Spleen (tissue), 11 donors: ENCODE results near the gene WFDC5. TPM values are rescaled to one million over a fixed set of nuclear protein-coding genes. Genes with fewer than 3 reads are reported as not detected.
A peak's percentile ranks its signal among the peaks of the same experiment; 100 is the strongest.

Experiments
- DNase-seq: peaks from one replicate; pipeline ENCODE4 v3.0.0-alpha.2; 2020
- H3K27ac ChIP-seq, 8 donors: fragments of 200-600 bp; sonication (generic) in 7 of 8; 1 replicate in 4 of 8; 2 replicates in 4 of 8; pipeline versions ENCODE4 v1.5.0 to v1.8.0; 2016 to 2021; ENCODE audit warnings: inconsistent platforms in 4 of 8, mild to moderate bottlenecking in 4 of 8, moderate library complexity in 1 of 8
- H3K27me3 ChIP-seq, 7 donors: fragments of 200-600 bp; sonication (generic) in 6 of 7; replicated peaks in 1 of 7; 1 replicate in 4 of 7; 2 replicates in 3 of 7; pipeline versions ENCODE4 v1.5.0 to v1.8.0; 2016 to 2021; ENCODE audit warnings: inconsistent platforms in 3 of 7, mild to moderate bottlenecking in 1 of 7
- H3K36me3 ChIP-seq, 6 donors: fragments of 200-600 bp; sonication (generic) in 5 of 6; 1 replicate in 4 of 6; 2 replicates in 2 of 6; pipeline versions ENCODE4 v1.5.0 to v1.8.0; 2016 to 2021; ENCODE audit warnings: inconsistent platforms in 2 of 6
- H3K4me1 ChIP-seq, 6 donors: fragments of 200-600 bp; sonication (generic) in 5 of 6; 1 replicate in 3 of 6; 2 replicates in 3 of 6; pipeline versions ENCODE4 v1.5.0 to v1.8.0; 2016 to 2021; ENCODE audit warnings: inconsistent platforms in 3 of 6
- H3K4me3 ChIP-seq, 8 donors: fragments of 200-600 bp; sonication (generic) in 7 of 8; 1 replicate in 4 of 8; 2 replicates in 4 of 8; pipeline versions ENCODE4 v1.5.0 to v1.8.0; 2016 to 2021; ENCODE audit warnings: inconsistent platforms in 4 of 8, mild to moderate bottlenecking in 4 of 8, moderate library complexity in 2 of 8
- H3K9me3 ChIP-seq, 8 donors: fragments of 200-600 bp; sonication (generic) in 7 of 8; 1 replicate in 4 of 8; 2 replicates in 4 of 8; pipeline versions ENCODE4 v1.5.0 to v1.8.0; 2016 to 2021; ENCODE audit warnings: inconsistent platforms in 4 of 8
- POLR2A ChIP-seq, 3 donors: fragments of 450-650 bp; IDR thresholded peaks; one replicate each; pipeline ENCODE4 v1.5.1; 2017; ENCODE audit warnings: antibody characterized with exemption in 3 of 3, mild to moderate bottlenecking in 1 of 3
- POLR2AphosphoS5 ChIP-seq, 3 donors: sonication (generic); formaldehyde crosslinking; IDR thresholded peaks; one replicate each; pipeline ENCODE4 v1.5.1; 2017; ENCODE audit warnings: antibody characterized with exemption in 3 of 3
- WGBS, 5 donors: extraction: QIAGEN DNeasy Blood & Tissue Kit in 3 of 5; methylation state at CpG; one replicate each; pipeline versions ENCODE4 v1.1.5 to v1.1.7; 2013 to 2018; 5-methylcytosine and 5-hydroxymethylcytosine counted together
- intact Hi-C: fragments of 100-400 bp; cut with DNase I; formaldehyde crosslinking; loops from one replicate; pipeline ENCODE4 v1.15.0; 2023; ENCODE audit warnings: low total_unique reads
- polyA plus RNA-seq, 3 donors: library from polyadenylated mRNA; stranded (reverse); fragments of 200-250 nt; gene quantifications; one replicate each; pipeline ENCODE4 v1.2.1, GENCODE V29; 2013
- total RNA-seq, 7 donors: library from RNA; depleted of rRNA in 3 of 7; stranded (reverse); fragments of >200 nt in 3 of 7; fragmentation: NEBNext Ultra II Directional in 4 of 7; extraction: Animal tissue kit (Norgen Biotek cat#: 25700) in 4 of 7; gene quantifications; one replicate each; pipeline versions ENCODE4 v1.1.0 to v1.2.1, GENCODE V29; 2016 to 2021
- TF ChIP-seq, protein P1 (sequence below), 11 experiments: fragments of 200-600 bp in 7 of 11; fragments of 450-650 bp in 4 of 11; sonication (generic) in 4 of 11; IDR thresholded peaks in 8 of 11; conservative IDR thresholded peaks in 3 of 11; 1 replicate in 7 of 11; 2 replicates in 4 of 11; pipeline versions ENCODE4 v1.4.0 to v1.8.0; 2016 to 2021; ENCODE audit warnings: antibody characterized with exemption in 11 of 11, inconsistent platforms in 4 of 11, mild to moderate bottlenecking in 1 of 11
- donor health status: healthy with polysubstance abuse.
- donor health status: DM: no; HTN: no; CAD: no; lungs with moderate emphysema.
- donor health status: DM: no; HTN: no; CAD: no.
- donor health status: Bipolar disorder and iron deficiency.
- donor health status: healthy.
- donor health status: DM: no; HTN: no; CAD: no.
- donor health status: DM: yes; HTN: yes; CAD: no.

WFDC5 gene
- total and polyA plus RNA-seq, 10 donors = not detected

GRCh38 chr20:45104786-45105185 is 10.2 kb downstream of the WFDC5 start:
- H3K9me3 ChIP-seq = no peaks in the 10 kb centered on the region
- TF ChIP-seq POLR2A (IDR thresholded peaks at IDR 0.05) (no peak), POLR2AphosphoS5 (IDR thresholded peaks at IDR 0.05) (no peak)
- TF ChIP-seq, protein P1, sequence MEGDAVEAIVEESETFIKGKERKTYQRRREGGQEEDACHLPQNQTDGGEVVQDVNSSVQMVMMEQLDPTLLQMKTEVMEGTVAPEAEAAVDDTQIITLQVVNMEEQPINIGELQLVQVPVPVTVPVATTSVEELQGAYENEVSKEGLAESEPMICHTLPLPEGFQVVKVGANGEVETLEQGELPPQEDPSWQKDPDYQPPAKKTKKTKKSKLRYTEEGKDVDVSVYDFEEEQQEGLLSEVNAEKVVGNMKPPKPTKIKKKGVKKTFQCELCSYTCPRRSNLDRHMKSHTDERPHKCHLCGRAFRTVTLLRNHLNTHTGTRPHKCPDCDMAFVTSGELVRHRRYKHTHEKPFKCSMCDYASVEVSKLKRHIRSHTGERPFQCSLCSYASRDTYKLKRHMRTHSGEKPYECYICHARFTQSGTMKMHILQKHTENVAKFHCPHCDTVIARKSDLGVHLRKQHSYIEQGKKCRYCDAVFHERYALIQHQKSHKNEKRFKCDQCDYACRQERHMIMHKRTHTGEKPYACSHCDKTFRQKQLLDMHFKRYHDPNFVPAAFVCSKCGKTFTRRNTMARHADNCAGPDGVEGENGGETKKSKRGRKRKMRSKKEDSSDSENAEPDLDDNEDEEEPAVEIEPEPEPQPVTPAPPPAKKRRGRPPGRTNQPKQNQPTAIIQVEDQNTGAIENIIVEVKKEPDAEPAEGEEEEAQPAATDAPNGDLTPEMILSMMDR (IDR thresholded peaks at IDR 0.05 in 8 of 11, conservative IDR thresholded peaks at IDR 0.05 in 3 of 11) = no peak
- DNase-seq = no peak
- 58 to 80% (median 73%) methylated on average over 5 of the region's 5 CpGs for WGBS, 5 donors
- no peak overlapping the region for H3K4me3 ChIP-seq
- H3K27ac ChIP-seq = no peak overlapping the region
- H3K27me3 ChIP-seq = peaks cover 0 to 61% (median 15%) of the 10 kb centered on the region in 7 donors
- intact Hi-C loops = no loop called here
- no peaks in the 10 kb centered on the region for H3K36me3 ChIP-seq
- H3K4me1 ChIP-seq = peaks cover 0 to 11% (median 6%) of the 10 kb centered on the region in 6 donors

DNA sequence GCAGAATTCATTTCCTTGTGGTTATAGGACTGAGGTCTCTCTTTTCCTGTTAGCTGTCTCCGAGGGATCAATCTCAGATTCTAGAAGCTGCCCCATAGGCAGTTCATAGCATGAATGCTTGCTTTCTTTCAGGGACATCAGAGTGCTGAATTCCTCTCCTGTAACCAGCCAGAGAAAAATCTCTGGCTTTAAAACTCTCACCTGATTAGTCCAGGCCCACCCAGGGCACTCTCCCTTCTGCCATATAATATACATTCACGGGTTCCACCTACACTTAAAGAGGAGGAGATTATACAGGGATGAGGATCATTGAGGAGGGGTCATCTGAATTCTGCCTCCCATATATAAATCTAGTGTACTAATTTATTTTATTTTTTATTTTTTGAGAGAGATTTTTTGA is 11.9 kb downstream of the WFDC5 start:
- H3K27me3 ChIP-seq = peaks cover 1 to 71% (median 33%) of the 10 kb centered on the region in 7 donors
- intact Hi-C loops = no loop called here
- WGBS, 5 donors = 40 to 55% (median 51%) methylated on average over 2 of the region's 2 CpGs

DNA sequence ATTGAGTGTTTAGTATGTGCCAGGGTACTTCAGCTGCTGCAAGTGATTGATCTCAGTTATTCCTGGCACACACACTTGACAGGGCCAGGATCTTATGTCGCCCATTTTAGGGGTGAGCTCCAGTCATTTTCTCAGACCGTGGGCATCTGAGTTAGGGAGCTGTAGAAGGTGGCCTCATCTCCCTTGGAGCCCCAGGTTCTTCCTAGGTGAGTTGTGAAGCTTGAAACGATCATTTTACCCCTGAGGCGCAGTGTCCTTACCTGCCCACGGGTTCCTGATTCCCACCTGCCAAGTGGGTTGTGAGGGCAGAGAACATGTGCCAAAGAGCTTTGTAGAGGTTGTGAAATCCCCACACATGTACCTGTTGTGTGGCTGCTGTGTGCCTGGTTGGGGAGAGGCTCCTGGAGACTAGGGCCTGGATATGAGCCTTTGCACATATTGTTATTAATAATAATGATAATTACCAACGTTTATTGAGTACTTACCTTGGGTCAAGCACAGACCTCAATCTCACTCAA is 13.6 kb downstream of the WFDC5 start:
- DNase-seq = no peak
- H3K9me3 ChIP-seq = no peaks in the 10 kb centered on the region
- WGBS, 5 donors = 72 to 84% (median 78%) methylated on average over 6 of the region's 6 CpGs
- H3K27me3 ChIP-seq = peaks cover 4 to 73% (median 48%) of the 10 kb centered on the region in 7 donors
- H3K4me3 ChIP-seq = no peak overlapping the region
- TF ChIP-seq POLR2A (IDR thresholded peaks at IDR 0.05) = no peak
- peaks cover 10 to 30% (median 19%) of the 10 kb centered on the region in 6 donors for H3K4me1 ChIP-seq
- H3K27ac ChIP-seq = no peak overlapping the region
- intact Hi-C loops = no loop called here
- H3K36me3 ChIP-seq = no peaks in the 10 kb centered on the region

More for the DNA sequence above, 11.9 kb downstream of the WFDC5 start:
- Histone ChIP-seq H3K4me3 (no peak overlapping the region), H3K4me1 (peaks cover 2 to 19% (median 11%) of the 10 kb centered on the region in 6 donors), H3K36me3 (no peaks in the 10 kb centered on the region), H3K9me3 (no peaks in the 10 kb centered on the region), H3K27ac (no peak overlapping the region)
- DNase-seq = no peak
- TF ChIP-seq POLR2A (IDR thresholded peaks at IDR 0.05) (no peak), POLR2AphosphoS5 (IDR thresholded peaks at IDR 0.05) (no peak)
- TF ChIP-seq, protein P1 (IDR thresholded peaks at IDR 0.05 in 8 of 11, conservative IDR thresholded peaks at IDR 0.05 in 3 of 11) = no peak

- no peak for TF ChIP-seq POLR2A (IDR thresholded peaks at IDR 0.05)
- peak in 1 of 3 donors; percentile 28 for TF ChIP-seq POLR2AphosphoS5 (IDR thresholded peaks at IDR 0.05)
- TF ChIP-seq, protein P1 (IDR thresholded peaks at IDR 0.05 in 8 of 11, conservative IDR thresholded peaks at IDR 0.05 in 3 of 11) = no peak
- H3K4me1 ChIP-seq = peaks cover 10 to 36% (median 21%) of the 10 kb centered on the region in 6 donors
- peak within 1 kb of the TSS in 1 of 8 donors; percentile 45 for H3K4me3 ChIP-seq
- no peaks in the 10 kb centered on the region for H3K36me3 ChIP-seq
- no peak within 1 kb of the TSS for H3K27ac ChIP-seq
- intact Hi-C loops = no loop called here
- H3K27me3 ChIP-seq = peaks cover 4 to 77% (median 54%) of the 10 kb centered on the region in 7 donors
- DNase-seq = no peak
- WGBS, 5 donors = 3 to 12% (median 7%) methylated on average over 14 to 38 of the region's 38 CpGs
- H3K9me3 ChIP-seq = no peaks in the 10 kb centered on the region
Observed at GRCh38 chr20:45100563-45101245, 14.3 kb downstream of the WFDC5 start, which contains the start of gene KCNS1. Gene KCNS1, minus strand, starts transcription at chr20:45101127. Its CDS starts 1,891 bp downstream, at chr20:45099236.
